Stimulated activated CD4-positive, alpha-beta T cell treated with anti-CD3 and anti-CD28 coated beads, Interleukin-12 subunit alpha, Interleukin-12 subunit beta, amount 100 ng/mL, for 24 hours (primary cell): ENCODE data around the gene LRRC2.
"Not testable (repeated sequence)": the region's sequence is repeated elsewhere in the genome, so short reads cannot be mapped to it uniquely, and the experiment has no call there.

ENCODE experiments used
- DNase-seq, 2 experiments: peaks; one replicate each; pipeline ENCODE4 v3.0.0-alpha.2; 2020; ENCODE audit warnings: low read depth in 2 of 2

The LRRC2 gene

GRCh38 chr3:46557814-46558183 lies 8.3 kb downstream of the LRRC2 start:
- DNase-seq, result no peak

- DNase-seq, result no peak
These were observed 12.9 kb downstream of the LRRC2 start for GRCh38 chr3:46553154-46553553.

- no peak for DNase-seq
These were observed 13.6 kb downstream of the LRRC2 start for GRCh38 chr3:46552538-46552937.

GRCh38 chr3:46551615-46552014 lies 14.5 kb downstream of the LRRC2 start:
- no peak for DNase-seq

GRCh38 chr3:46549989-46550388 lies 16.1 kb downstream of the LRRC2 start:
- DNase-seq, result no peak

- DNase-seq, result no peak
These were observed 16.6 kb downstream of the LRRC2 start for GRCh38 chr3:46549408-46549904.

GRCh38 chr3:46548611-46549010 lies 17.5 kb downstream of the LRRC2 start:
- DNase-seq, result not testable (repeated sequence)

- DNase-seq, result no peak
These were observed 19.1 kb downstream of the LRRC2 start for GRCh38 chr3:46546896-46547440.

- no peak for DNase-seq
These were observed 20.1 kb downstream of the LRRC2 start for GRCh38 chr3:46545818-46546630.

- no peak for DNase-seq
These were observed 21.2 kb downstream of the LRRC2 start for GRCh38 chr3:46544771-46545503.

- DNase-seq, result no peak
These were observed 23.3 kb downstream of the LRRC2 start for GRCh38 chr3:46542801-46543201.

GRCh38 chr3:46542344-46542743 lies 23.8 kb downstream of the LRRC2 start:
- DNase-seq, result no peak

- DNase-seq, result no peak
These were observed 24.3 kb downstream of the LRRC2 start for GRCh38 chr3:46541835-46542234.

- no peak for DNase-seq
These were observed 25.6 kb downstream of the LRRC2 start for GRCh38 chr3:46540550-46540949.

GRCh38 chr3:46539443-46540005 lies 26.6 kb downstream of the LRRC2 start:
- no peak for DNase-seq

- DNase-seq, result peak; percentile 48 to 52
These were observed 27.2 kb downstream of the LRRC2 start for GRCh38 chr3:46538803-46539442.

GRCh38 chr3:46538425-46538802 lies 27.7 kb downstream of the LRRC2 start:
- not testable (repeated sequence) for DNase-seq

GRCh38 chr3:46537779-46538178 lies 28.3 kb downstream of the LRRC2 start:
- no peak for DNase-seq

- no peak for DNase-seq
These were observed 28.8 kb downstream of the LRRC2 start for GRCh38 chr3:46537316-46537715.

- DNase-seq, result no peak
These were observed 29.3 kb downstream of the LRRC2 start for GRCh38 chr3:46536758-46537157.

- DNase-seq, result no peak
These were observed 30.4 kb downstream of the LRRC2 start for GRCh38 chr3:46535746-46536145.

- DNase-seq, result no peak
These were observed 33.0 kb downstream of the LRRC2 start for GRCh38 chr3:46533091-46533490.
